HG03095 (cell line): Measurements from ENCODE around the gene KIRREL3.

Experiments used
- ATAC-seq: cut with Tn5 transposase; IDR thresholded peaks from one replicate; pipeline ENCODE4 v1.9.1; 2021; ENCODE audit warnings: moderate library complexity; ENCODE audit not compliant: unreplicated experiment

The KIRREL3 gene

GRCh38 chr11:126522152-126522551 is 478.4 kb downstream of the KIRREL3 start:
- no peak for ATAC-seq

GRCh38 chr11:126521196-126521595 is 479.4 kb downstream of the KIRREL3 start:
- no peak for ATAC-seq

DNA sequence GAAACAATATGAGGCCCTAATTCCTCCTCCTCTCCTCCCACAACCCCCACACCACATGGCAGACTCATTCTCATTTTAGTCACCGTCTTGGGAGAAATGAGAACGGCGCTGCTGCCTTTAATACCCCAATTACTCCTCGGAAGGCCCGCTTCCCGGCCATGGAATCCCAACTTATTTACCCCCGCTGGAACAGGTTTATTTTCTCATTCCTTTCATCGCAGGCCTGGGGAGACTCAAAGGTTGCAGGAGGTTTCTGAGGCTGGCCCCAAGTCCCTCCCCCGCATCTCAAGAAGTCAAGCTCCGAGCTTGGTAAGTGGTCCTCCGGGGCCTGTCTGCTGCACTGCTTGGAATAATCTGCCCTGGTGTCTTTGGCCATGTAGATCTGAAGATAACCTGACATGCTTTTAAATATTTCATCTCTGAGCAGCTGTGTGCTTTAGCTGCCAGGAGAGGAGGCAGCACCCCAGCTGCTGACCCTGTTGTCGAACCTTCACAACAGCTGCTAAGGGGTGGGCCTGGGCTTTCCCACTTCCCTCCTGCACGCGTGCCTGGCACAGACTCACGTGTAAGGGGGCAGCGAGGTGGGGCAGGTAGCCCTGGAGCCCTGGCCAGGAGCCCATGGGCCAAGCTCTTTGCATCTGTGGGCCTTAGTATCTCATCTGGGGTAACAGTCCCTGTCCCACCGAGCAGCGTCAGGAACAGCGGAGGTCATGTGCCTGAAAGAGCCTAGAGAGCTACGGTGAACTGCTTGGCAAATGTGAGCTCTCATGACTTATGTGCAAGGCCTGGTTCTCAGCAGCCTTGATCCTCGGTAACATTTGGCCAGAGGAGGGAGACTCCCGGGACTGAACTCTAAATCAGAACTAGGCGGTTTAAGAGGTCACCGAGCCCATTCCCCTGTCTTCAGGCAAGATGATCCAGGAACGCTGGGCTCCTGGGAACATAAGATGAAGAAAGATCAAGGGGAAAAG is 480.5 kb downstream of the KIRREL3 start:
- ATAC-seq, result no peak

GRCh38 chr11:126518972-126519690 is 481.4 kb downstream of the KIRREL3 start:
- ATAC-seq, result no peak

DNA sequence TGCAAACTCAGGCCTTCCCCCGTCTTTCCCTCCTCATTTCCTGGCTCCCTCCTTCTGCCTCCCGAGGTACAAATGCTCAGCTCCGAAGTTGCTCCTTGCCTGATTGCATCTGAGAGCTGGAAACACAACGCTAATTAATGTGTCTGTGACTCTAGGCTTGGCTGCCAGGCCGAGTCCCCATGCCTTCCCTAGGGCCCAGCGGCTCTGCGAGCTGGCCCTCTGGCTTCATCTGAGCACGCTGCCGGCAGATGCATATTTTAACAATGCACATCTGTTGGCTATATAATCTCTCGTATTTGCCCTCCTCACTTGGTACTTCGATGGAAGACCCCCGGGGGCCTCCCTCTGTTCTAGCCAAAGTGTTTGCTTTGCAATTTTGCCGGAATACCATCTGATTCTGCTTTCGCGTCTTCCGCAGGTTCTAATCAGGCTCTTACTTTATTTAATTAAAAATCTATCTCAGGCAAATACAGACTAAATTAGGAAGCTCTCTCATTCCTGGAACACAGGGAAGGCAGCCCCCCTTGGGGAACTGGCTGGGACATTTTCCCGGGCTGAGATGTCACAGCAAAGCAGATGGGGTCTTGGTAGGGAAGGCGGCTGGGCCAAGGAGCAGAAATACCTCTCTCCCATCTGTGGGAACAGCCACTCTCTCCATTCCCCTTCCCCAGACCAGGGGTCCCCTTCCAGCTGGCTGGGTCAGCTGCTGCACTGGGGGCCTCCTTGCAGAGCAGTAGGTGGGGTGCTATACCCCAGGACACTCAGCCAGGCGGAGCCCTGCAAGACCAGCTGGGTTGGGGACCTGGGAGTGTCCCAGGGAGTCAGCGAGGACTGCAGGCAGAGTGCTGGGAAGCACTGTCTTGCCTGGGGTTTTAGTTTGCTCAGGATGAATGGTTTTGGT is 482.2 kb downstream of the KIRREL3 start:
- ATAC-seq, result no peak

- no peak for ATAC-seq
Measured at GRCh38 chr11:126515501-126515900, 485.1 kb downstream of the KIRREL3 start.

- no peak for ATAC-seq
Measured at GRCh38 chr11:126514061-126514693, 486.4 kb downstream of the KIRREL3 start.

DNA sequence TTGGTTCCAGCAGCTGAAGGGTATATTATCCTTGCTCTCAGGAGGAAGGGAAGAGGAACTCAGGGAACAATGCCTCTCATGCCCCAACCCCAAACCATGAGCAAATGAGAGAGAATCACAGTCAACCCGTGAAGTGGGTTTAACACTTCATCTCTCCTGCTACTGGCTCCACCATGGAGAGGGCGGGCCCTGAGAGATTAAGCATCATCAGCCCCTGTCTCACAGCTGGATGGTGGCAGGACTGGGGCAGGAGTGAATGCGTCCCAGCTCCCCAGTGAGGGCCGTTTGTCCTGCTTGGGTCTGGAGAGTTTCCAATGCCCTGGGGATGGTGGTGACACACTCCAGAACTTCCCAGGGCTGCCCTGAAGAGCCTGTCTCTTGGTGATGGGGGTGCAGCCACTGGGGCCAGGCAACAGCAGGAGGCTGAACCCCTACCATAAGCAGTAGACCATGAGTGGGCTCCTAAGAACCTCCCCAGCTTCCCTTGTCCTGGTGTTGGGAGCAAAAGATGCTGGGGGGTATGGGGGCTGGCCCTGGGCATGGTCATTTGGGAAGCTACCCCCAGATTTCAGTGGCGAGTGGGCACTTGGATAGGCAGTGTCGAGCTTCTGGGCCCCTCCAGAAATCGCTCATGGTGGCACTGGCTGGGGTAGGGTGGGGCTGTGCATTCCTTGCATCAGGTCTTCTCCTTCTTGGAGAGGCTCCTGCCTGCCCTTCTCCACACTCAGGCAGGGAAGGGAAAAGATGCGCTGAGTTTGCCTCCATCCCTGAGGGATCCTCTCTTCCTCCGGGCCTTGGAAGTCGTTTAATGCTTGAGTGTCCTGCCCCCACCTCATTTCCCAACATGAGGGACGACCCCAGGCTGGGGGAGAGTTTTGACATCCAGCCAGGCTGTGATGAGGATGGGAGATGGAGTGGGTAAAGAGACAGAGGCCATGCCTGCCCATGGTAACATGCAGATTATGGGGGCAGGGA is 487.5 kb downstream of the KIRREL3 start:
- ATAC-seq, result no peak

GRCh38 chr11:126512251-126512650 is 488.3 kb downstream of the KIRREL3 start:
- ATAC-seq, result no peak

- no peak for ATAC-seq
Measured at GRCh38 chr11:126511475-126512115, 489.0 kb downstream of the KIRREL3 start.

- ATAC-seq, result no peak
Measured at GRCh38 chr11:126510621-126511370, 489.8 kb downstream of the KIRREL3 start.

GRCh38 chr11:126507646-126508045 is 492.9 kb downstream of the KIRREL3 start:
- ATAC-seq, result no peak

- no peak for ATAC-seq
Measured at GRCh38 chr11:126506789-126507188, 493.8 kb downstream of the KIRREL3 start.

DNA sequence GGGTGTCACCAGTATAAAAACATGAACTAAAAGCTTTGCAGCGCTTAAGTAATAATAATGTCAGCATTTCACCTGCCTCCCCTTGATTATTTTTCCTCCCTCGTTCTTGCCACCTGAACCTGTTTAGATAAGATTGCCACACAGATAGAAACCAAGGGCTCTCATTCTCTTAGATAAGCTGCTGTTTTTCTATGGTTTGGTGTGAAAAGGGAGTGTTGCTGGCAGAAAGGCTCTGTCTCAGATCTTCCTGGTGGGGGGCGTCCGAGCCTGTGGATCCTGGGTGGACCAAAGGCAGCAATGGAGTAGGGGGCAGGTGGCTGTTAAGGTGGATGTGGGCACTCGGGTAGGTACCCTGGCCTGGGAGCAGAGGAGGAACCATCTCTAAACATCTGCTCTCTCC is 497.6 kb downstream of the KIRREL3 start:
- ATAC-seq, result no peak

DNA sequence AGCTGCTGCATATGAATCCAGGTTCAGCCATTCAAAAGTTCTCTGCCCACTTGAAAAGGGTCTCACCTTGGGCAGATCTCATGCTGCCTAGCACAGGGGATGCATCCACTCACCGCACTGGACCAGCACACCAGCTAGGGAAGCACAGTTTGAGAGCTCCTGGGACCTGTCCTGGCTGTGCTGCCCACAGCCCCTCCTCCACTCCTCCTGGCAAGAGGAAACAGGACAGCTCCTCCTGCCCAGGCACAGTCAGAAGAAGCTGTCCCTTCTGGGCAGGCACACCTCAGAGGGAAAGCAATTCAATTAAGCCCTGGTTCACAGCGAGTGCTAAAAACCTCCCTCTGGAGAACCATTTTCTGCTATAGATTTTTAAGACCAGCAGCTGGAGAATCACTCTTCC is 498.4 kb downstream of the KIRREL3 start:
- no peak for ATAC-seq

DNA sequence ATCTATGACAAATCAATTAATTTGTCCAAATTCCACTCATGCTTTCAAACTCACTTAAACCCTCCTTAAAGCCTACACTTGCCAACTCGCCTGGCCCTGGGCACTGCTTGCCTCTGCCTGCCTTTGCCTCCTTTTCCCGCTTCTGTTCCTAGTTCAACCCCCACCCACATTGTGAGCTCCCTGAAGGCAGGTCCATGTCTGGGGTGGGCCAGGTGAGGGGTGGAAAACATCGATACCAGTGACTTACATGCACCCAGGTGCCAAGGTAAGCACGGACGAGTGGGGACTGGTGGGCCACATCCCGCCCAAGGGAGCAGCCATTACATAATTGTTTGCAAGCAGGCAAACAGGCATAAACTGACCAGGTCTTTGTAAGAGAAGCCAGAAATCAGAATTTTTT is 498.9 kb downstream of the KIRREL3 start:
- no peak for ATAC-seq

DNA sequence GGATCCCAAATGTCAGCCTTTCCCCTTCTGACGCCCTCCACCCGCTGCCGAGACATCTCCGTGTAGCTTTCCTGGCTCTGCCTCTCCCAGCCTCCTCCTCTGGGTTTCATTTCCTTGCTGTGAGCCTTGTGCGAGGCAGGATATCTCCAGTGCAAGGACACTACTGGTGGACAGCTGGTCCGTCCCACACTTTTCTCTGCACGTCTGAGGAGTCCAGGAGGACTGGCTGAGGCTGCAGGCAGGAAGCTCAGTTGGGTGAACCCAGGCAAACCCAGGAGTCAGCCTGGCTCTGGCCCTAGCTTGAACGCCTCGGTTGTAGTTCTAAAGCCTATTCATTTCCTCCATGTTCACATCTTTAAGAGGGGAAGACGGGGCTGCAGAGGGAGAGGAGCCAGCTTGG is 499.6 kb downstream of the KIRREL3 start:
- ATAC-seq, result no peak

DNA sequence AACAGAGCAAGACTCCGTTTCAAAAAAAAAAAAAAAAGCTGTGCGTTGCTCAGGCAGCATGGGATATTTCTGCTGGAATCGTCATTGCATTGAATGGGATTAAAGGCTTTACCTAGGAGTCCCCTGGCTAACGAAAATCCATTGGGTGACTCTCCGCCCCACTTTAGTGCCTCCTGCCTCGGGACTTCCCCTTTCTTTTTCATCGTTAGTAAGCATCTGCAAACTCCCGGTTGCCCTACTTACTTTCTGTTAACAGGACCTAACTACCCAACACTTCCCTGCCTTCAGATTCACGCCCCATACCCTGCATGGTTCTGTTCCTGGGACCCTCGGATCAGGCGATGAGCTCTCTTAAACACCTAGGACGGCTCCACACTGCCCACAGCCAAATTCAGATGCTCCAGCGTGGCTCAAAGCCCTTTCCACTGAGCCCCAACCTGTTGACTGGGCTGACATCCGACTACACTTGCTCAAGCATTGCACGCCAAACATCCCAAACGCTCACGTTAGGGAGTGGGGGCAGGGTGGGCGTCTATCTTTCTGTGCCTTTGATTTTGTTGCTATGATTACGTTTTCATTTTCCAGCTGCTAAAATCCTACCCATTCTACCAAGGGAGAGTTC is 501.3 kb downstream of the KIRREL3 start:
- no peak for ATAC-seq
